ENCODE measurements around the gene PDZK1IP1.

Gene PDZK1IP1

GRCh38 chr1:47227341-47228232 is 37.8 kb upstream of the PDZK1IP1 start:
- no peak for TF ChIP-seq CTCF (IDR thresholded peaks at IDR 0.05; ENCODE audit: low read length, missing control alignments)
- H3K4me3 ChIP-seq (replicated peaks; ENCODE audit: low read depth, low read length): no peak overlapping the region
- DNase-seq (ENCODE audit: low read depth): no peak

- H3K4me3 ChIP-seq (replicated peaks; ENCODE audit: low read depth, low read length): no peak overlapping the region
- no peak for TF ChIP-seq CTCF (IDR thresholded peaks at IDR 0.05; ENCODE audit: low read length, missing control alignments)
- no peak for DNase-seq (ENCODE audit: low read depth)
These were observed 37.0 kb upstream of the PDZK1IP1 start for GRCh38 chr1:47226839-47227215.

GRCh38 chr1:47226121-47226838 is 36.4 kb upstream of the PDZK1IP1 start:
- TF ChIP-seq CTCF (IDR thresholded peaks at IDR 0.05; ENCODE audit: low read length, missing control alignments): no peak
- no peak overlapping the region for H3K4me3 ChIP-seq (replicated peaks; ENCODE audit: low read depth, low read length)
- DNase-seq (ENCODE audit: low read depth): no peak

- peak overlapping the region; percentile 14 for H3K4me3 ChIP-seq (replicated peaks; ENCODE audit: low read depth, low read length)
- TF ChIP-seq CTCF (IDR thresholded peaks at IDR 0.05; ENCODE audit: low read length, missing control alignments): no peak
- DNase-seq (ENCODE audit: low read depth): no peak
These were observed 35.7 kb upstream of the PDZK1IP1 start for GRCh38 chr1:47225430-47226100.

GRCh38 chr1:47224676-47225399 is 35.0 kb upstream of the PDZK1IP1 start:
- no peak overlapping the region for H3K4me3 ChIP-seq (replicated peaks; ENCODE audit: low read depth, low read length)
- no peak for DNase-seq (ENCODE audit: low read depth)
- TF ChIP-seq CTCF (IDR thresholded peaks at IDR 0.05; ENCODE audit: low read length, missing control alignments): no peak

- TF ChIP-seq CTCF (IDR thresholded peaks at IDR 0.05; ENCODE audit: low read length, missing control alignments): no peak
- H3K4me3 ChIP-seq (replicated peaks; ENCODE audit: low read depth, low read length): no peak overlapping the region
These were observed 34.3 kb upstream of the PDZK1IP1 start for GRCh38 chr1:47223921-47224675.

More at GRCh38 chr1:47223921-47224675, 34.3 kb upstream of the PDZK1IP1 start:
- no peak for DNase-seq (ENCODE audit: low read depth)
